Transverse colon (tissue), 4 donors: Measurements from ENCODE around the gene CCDC12. TPM values are rescaled to one million over a fixed set of nuclear protein-coding genes. Genes with fewer than 3 reads are reported as not detected.

Experiments
- DNase-seq: peaks from one replicate; pipeline ENCODE4 v3.0.0-alpha.2; 2019
- H3K27ac ChIP-seq, 4 donors: fragments of 200-600 bp; sonication (generic); 2 replicates each; pipeline ENCODE4 v1.5.1; 2016 to 2018; ENCODE audit warnings: inconsistent platforms in 4 of 4
- H3K27me3 ChIP-seq: fragments of 200-600 bp; sonication (generic); 2 replicates; pipeline ENCODE4 v1.5.1; 2017; ENCODE audit warnings: inconsistent platforms
- H3K36me3 ChIP-seq, 4 donors: fragments of 200-600 bp; sonication (generic); 2 replicates each; pipeline ENCODE4 v1.5.1; 2017 to 2019; ENCODE audit warnings: inconsistent platforms in 4 of 4
- H3K4me1 ChIP-seq, 4 donors: fragments of 200-600 bp; sonication (generic); 2 replicates each; pipeline ENCODE4 v1.5.1; 2017 to 2020; ENCODE audit warnings: inconsistent platforms in 4 of 4
- H3K4me3 ChIP-seq, 4 donors: fragments of 200-600 bp; sonication (generic); 1 replicate in 1 of 4; 2 replicates in 3 of 4; pipeline versions ENCODE4 v1.5.1 to v1.6.1; 2017 to 2019; ENCODE audit warnings: inconsistent platforms in 4 of 4
- H3K9me3 ChIP-seq, 2 donors: fragments of 200-600 bp; sonication (generic); 2 replicates each; pipeline ENCODE4 v1.5.1; 2017 to 2019; ENCODE audit warnings: inconsistent platforms in 2 of 2
- CTCF ChIP-seq, 5 experiments: fragments of 200-600 bp in 3 of 5; fragments of 450-650 bp in 2 of 5; sonication (generic) in 3 of 5; IDR thresholded peaks; 1 replicate in 2 of 5; 2 replicates in 3 of 5; pipeline ENCODE4 v1.5.1; 2016 to 2017; ENCODE audit warnings: antibody characterized with exemption in 5 of 5, inconsistent platforms in 3 of 5, mild to moderate bottlenecking in 2 of 5, moderate library complexity in 1 of 5
- EP300 ChIP-seq: sonication (generic); formaldehyde crosslinking; IDR thresholded peaks from one replicate; pipeline ENCODE4 v1.6.1; 2017; ENCODE audit warnings: antibody characterized with exemption, low read depth
- POLR2A ChIP-seq: fragments of 450-650 bp; IDR thresholded peaks from one replicate; pipeline ENCODE4 v1.6.1; 2016; ENCODE audit warnings: antibody characterized with exemption, mild to moderate bottlenecking, moderate library complexity
- POLR2AphosphoS5 ChIP-seq, 3 donors: sonication (generic); formaldehyde crosslinking; IDR thresholded peaks; one replicate each; pipeline ENCODE4 v1.6.1; 2016; ENCODE audit warnings: antibody characterized with exemption in 3 of 3
- WGBS, 2 donors: methylation state at CpG; one replicate each; pipeline ENCODE4 v1.1.5; 2018; ENCODE audit warnings: low coverage in 1 of 2; 5-methylcytosine and 5-hydroxymethylcytosine counted together
- in situ Hi-C, 4 donors: fragments of 200-750 bp; cut with MboI; loops; one replicate each; pipeline versions ENCODE4 v1.15.0 to v1.15.1; 2017; ENCODE audit warnings: low sequenced_read_pairs in 3 of 4, low pct_ligation_motif_present in 1 of 4, low pct_unique_long_range_greater_than_20kb in 1 of 4
- intact Hi-C: fragments of 100-400 bp; cut with DNase I; formaldehyde crosslinking; loops from one replicate; pipeline ENCODE4 v1.15.1; 2023; ENCODE audit warnings: low total_unique reads
- total RNA-seq, 4 donors: library from RNA; depleted of rRNA; stranded (reverse); fragments of >200 nt; gene quantifications; one replicate each; pipeline ENCODE4 v1.1.0, GENCODE V29; 2016

CCDC12 gene
- total RNA-seq, 4 donors from 2014 or later: 50.1 to 72.9 (median 53.0) TPM

- intact Hi-C loops (loop anchor here (10.0 kb wide), 1 partner anchor 164 kb away; the partner anchor contains the start of gene SETD2), in situ Hi-C loops (loop anchor here in 3 of 4 donors (25.0 kb wide), 2 partner anchors 162 to 288 kb away; partner anchors contain the start of genes PRSS50 (in 2 of the 3), TMIE (in 2 of the 3) and SETD2 (in 1 of the 3))
- TF ChIP-seq EP300: no peak
- no peak for TF ChIP-seq POLR2A
- no peak for TF ChIP-seq CTCF (IDR thresholded peaks at IDR 0.05)
- TF ChIP-seq POLR2AphosphoS5 (IDR thresholded peaks at IDR 0.05): no peak
- WGBS, 2 donors: 98% methylated on average over 10 of the region's 10 CpGs; no CpG with 5 or more reads in 1 of the 2 donors
- Histone ChIP-seq H3K27ac (no peak overlapping the region), H3K27me3 (no peaks in the 10 kb centered on the region), H3K36me3 (peaks cover 0 to 27% (median 5%) of the 10 kb centered on the region in 4 donors), H3K9me3 (no peaks in the 10 kb centered on the region), H3K4me1 (peaks cover 0 to 5% (median 0%) of the 10 kb centered on the region in 4 donors), H3K4me3 (no peak overlapping the region)
- DNase-seq: no peak
These were observed 23.8 kb upstream of the CCDC12 start for GRCh38 chr3:47000198-47000815.

GRCh38 chr3:46999516-47000197 lies 23.1 kb upstream of the CCDC12 start:
- H3K9me3 ChIP-seq: no peaks in the 10 kb centered on the region
- H3K4me1 ChIP-seq: peaks cover 0 to 5% (median 0%) of the 10 kb centered on the region in 4 donors
- WGBS, 2 donors: 91% methylated on average over 11 of the region's 14 CpGs; no CpG with 5 or more reads in 1 of the 2 donors
- intact Hi-C loops: loop anchor here (5.0 to 10.0 kb wide), 2 partner anchors 77 to 165 kb away; partner anchors contain the start of gene SETD2
- H3K4me3 ChIP-seq: no peak overlapping the region
- H3K27me3 ChIP-seq: no peaks in the 10 kb centered on the region
- in situ Hi-C loops: loop anchor here (10.0 to 25.0 kb wide), 3 partner anchors 75 to 287 kb away; partner anchors contain the start of genes PRSS50 (in 2 of the 4), TMIE (in 2 of the 4) and SETD2 (in 1 of the 4)
- H3K36me3 ChIP-seq: peaks cover 0 to 27% (median 5%) of the 10 kb centered on the region in 4 donors
- no peak for DNase-seq
- H3K27ac ChIP-seq: no peak overlapping the region
- TF ChIP-seq EP300 (no peak), POLR2A (no peak), POLR2AphosphoS5 (IDR thresholded peaks at IDR 0.05) (no peak), CTCF (IDR thresholded peaks at IDR 0.05) (no peak)

GRCh38 chr3:46998852-46999515 lies 22.4 kb upstream of the CCDC12 start:
- no peak for TF ChIP-seq EP300
- TF ChIP-seq CTCF (IDR thresholded peaks at IDR 0.05): no peak
- no peaks in the 10 kb centered on the region for H3K9me3 ChIP-seq
- in situ Hi-C loops (loop anchor here in 1 of 4 donors (10.0 kb wide), 1 partner anchor 74 kb away; no protein-coding TSS in a partner anchor), intact Hi-C loops (loop anchor here (5.0 kb wide), 1 partner anchor 77 kb away; no protein-coding TSS in a partner anchor)
- H3K27me3 ChIP-seq: no peaks in the 10 kb centered on the region
- H3K36me3 ChIP-seq: peaks cover 0 to 27% (median 5%) of the 10 kb centered on the region in 4 donors
- DNase-seq: no peak
- H3K4me3 ChIP-seq: no peak overlapping the region
- WGBS, 2 donors: 88% methylated on average over 22 of the region's 22 CpGs; no CpG with 5 or more reads in 1 of the 2 donors
- H3K4me1 ChIP-seq: peaks cover 0 to 5% (median 0%) of the 10 kb centered on the region in 4 donors
- no peak overlapping the region for H3K27ac ChIP-seq
